CD14-positive monocyte (primary cell): ENCODE measurements around the gene RPL28. TPM values are rescaled to one million over a fixed set of nuclear protein-coding genes. Genes with fewer than 3 reads are reported as not detected.

Source experiments
- DNase-seq, 3 donors: peaks; one replicate each; pipeline ENCODE4 v3.0.0-alpha.2; 2011 to 2022
- H2AFZ ChIP-seq: 2 replicates; pipeline ENCODE4 v1.6.0; 2012; ENCODE audit warnings: mild to moderate bottlenecking, low read depth, low read length, inconsistent platforms; ENCODE audit not compliant: insufficient read depth, poor library complexity, severe bottlenecking
- H3K27ac ChIP-seq, 2 donors: 1 replicate in 1 of 2; 2 replicates in 1 of 2; pipeline ENCODE4 v1.5.1; 2012 to 2013; ENCODE audit warnings: low read length in 2 of 2, control low read depth in 1 of 2, inconsistent platforms in 1 of 2, low read depth in 1 of 2, mild to moderate bottlenecking in 1 of 2
- H3K27me3 ChIP-seq, 2 donors: one replicate each; pipeline versions ENCODE4 v1.6.0 to v1.6.1; 2011 to 2013; ENCODE audit warnings: low read length in 2 of 2; ENCODE audit not compliant: control insufficient read depth in 2 of 2, insufficient read depth in 2 of 2
- H3K36me3 ChIP-seq, 2 donors: replicated peaks in 1 of 2; 1 replicate in 1 of 2; 2 replicates in 1 of 2; pipeline versions ENCODE4 v1.5.1 to v1.6.1; 2012 to 2013; ENCODE audit warnings: low read length in 2 of 2, control low read depth in 1 of 2, inconsistent platforms in 1 of 2, mild to moderate bottlenecking in 1 of 2; ENCODE audit not compliant: insufficient read depth in 2 of 2, control insufficient read depth in 1 of 2
- H3K4me1 ChIP-seq, 2 donors: 1 replicate in 1 of 2; 2 replicates in 1 of 2; pipeline versions ENCODE4 v1.5.1 to v1.6.1; 2012 to 2013; ENCODE audit warnings: low read length in 2 of 2, control low read depth in 1 of 2, inconsistent platforms in 1 of 2, mild to moderate bottlenecking in 1 of 2, moderate library complexity in 1 of 2; ENCODE audit not compliant: insufficient read depth in 2 of 2, control insufficient read depth in 1 of 2
- H3K4me2 ChIP-seq: replicated peaks from 2 replicates; pipeline ENCODE3; 2012; ENCODE audit warnings: low read length, moderate library complexity, mild to moderate bottlenecking; ENCODE audit not compliant: poor library complexity, severe bottlenecking; ENCODE audit errors: extremely low read depth
- H3K4me3 ChIP-seq, 3 experiments: fragments of 200-600 bp in 1 of 3; sonication (generic) in 1 of 3; replicated peaks in 1 of 3; 1 replicate in 2 of 3; 2 replicates in 1 of 3; pipeline ENCODE4 v1.5.1; 2011 to 2013; ENCODE audit warnings: low read length in 3 of 3, mild to moderate bottlenecking in 3 of 3, control low read depth in 2 of 3, low read depth in 2 of 3, inconsistent platforms in 1 of 3, moderate library complexity in 1 of 3
- H3K79me2 ChIP-seq: 2 replicates; pipeline ENCODE4 v1.6.0; 2012; ENCODE audit warnings: mild to moderate bottlenecking, control low read depth, inconsistent platforms, low read length, moderate library complexity; ENCODE audit not compliant: insufficient read depth
- H3K9ac ChIP-seq: 2 replicates; pipeline ENCODE4 v1.6.0; 2017; ENCODE audit warnings: low read length, mild to moderate bottlenecking; ENCODE audit not compliant: insufficient read depth, poor library complexity, severe bottlenecking
- H3K9me3 ChIP-seq, 2 donors: replicated peaks in 1 of 2; 1 replicate in 1 of 2; 2 replicates in 1 of 2; pipeline versions ENCODE4 v1.5.1 to v1.6.1; 2012 to 2013; ENCODE audit warnings: low read length in 2 of 2, control low read depth in 1 of 2; ENCODE audit not compliant: control insufficient read depth in 1 of 2, insufficient read depth in 1 of 2
- H4K20me1 ChIP-seq: 2 replicates; pipeline ENCODE4 v1.6.0; 2012; ENCODE audit warnings: mild to moderate bottlenecking, low read length, control low read depth, moderate library complexity; ENCODE audit not compliant: insufficient read depth
- H3K27ac Mint-ChIP-seq, 7 donors: one replicate each; pipeline ENCODE4 v1.8.0; 2020; ENCODE audit warnings: mild to moderate bottlenecking in 7 of 7, mixed read lengths in 7 of 7, moderate library complexity in 6 of 7, inconsistent platforms in 2 of 7
- H3K27me3 Mint-ChIP-seq, 3 donors: one replicate each; pipeline ENCODE4 v1.8.0; 2021 to 2022; ENCODE audit warnings: low read depth in 3 of 3, mild to moderate bottlenecking in 3 of 3, mixed read lengths in 3 of 3, moderate library complexity in 3 of 3, inconsistent platforms in 1 of 3
- H3K36me3 Mint-ChIP-seq, 2 donors: one replicate each; pipeline ENCODE4 v1.8.0; 2020; ENCODE audit warnings: mixed read lengths in 2 of 2, inconsistent platforms in 1 of 2, mild to moderate bottlenecking in 1 of 2
- H3K4me1 Mint-ChIP-seq: one replicate; pipeline ENCODE4 v1.8.0; 2020; ENCODE audit warnings: mild to moderate bottlenecking, mixed read lengths
- H3K4me3 Mint-ChIP-seq, 2 donors: one replicate each; pipeline ENCODE4 v1.8.0; 2020; ENCODE audit warnings: mild to moderate bottlenecking in 2 of 2, mixed read lengths in 2 of 2, moderate library complexity in 1 of 2
- H3K9me3 Mint-ChIP-seq, 7 donors: one replicate each; pipeline ENCODE4 v1.8.0; 2020 to 2022; ENCODE audit warnings: mixed read lengths in 7 of 7, mild to moderate bottlenecking in 6 of 7, moderate library complexity in 6 of 7, inconsistent platforms in 2 of 7
- CTCF ChIP-seq: fragments of 200-600 bp; IDR thresholded peaks from one replicate; pipeline ENCODE4 v1.8.0; 2022; ENCODE audit warnings: antibody characterized with exemption, mild to moderate bottlenecking
- WGBS: methylation state at CpG from one replicate; pipeline ENCODE4 v1.1.5; 2013; ENCODE audit warnings: missing lambda C conversion rate; ENCODE audit not compliant: insufficient coverage; 5-methylcytosine and 5-hydroxymethylcytosine counted together
- intact Hi-C, 2 donors: fragments of 100-400 bp; cut with micrococcal nuclease; formaldehyde crosslinking; loops; one replicate each; pipeline versions ENCODE4 v1.15.0 to v1.15.1; 2023
- polyA plus RNA-seq, 3 donors: library from polyadenylated mRNA; depleted of rRNA in 1 of 3; unstranded in 2 of 3; stranded (reverse) in 1 of 3; fragments of 300-500 nt in 2 of 3; fragments of >200 nt in 1 of 3; fragmentation: Illumina TruSeq in 2 of 3; gene quantifications; 1 replicate in 2 of 3; 2 replicates in 1 of 3; pipeline ENCODE4 v1.2.3, GENCODE V29; 2012 to 2021

RPL28 gene
- polyA plus RNA-seq, 3 donors, result 199 to 3,862 (median 208) TPM

- peaks cover 2 to 5% of the 10 kb centered on the region in 2 donors for H3K9me3 ChIP-seq
- H3K4me3 ChIP-seq, result no peak overlapping the region
- H4K20me1 ChIP-seq, result no peaks in the 10 kb centered on the region
- H3K36me3 ChIP-seq, result no peaks in the 10 kb centered on the region
- H3K27ac ChIP-seq, result no peak overlapping the region
- H3K4me1 Mint-ChIP-seq, result peaks cover 5% of the 10 kb centered on the region
- no peak overlapping the region for H3K9ac ChIP-seq
- intact Hi-C loops, result no loop called here
- no peak overlapping the region for H3K4me3 Mint-ChIP-seq
- H2AFZ ChIP-seq, result no peak overlapping the region
- no peak for DNase-seq
- no peak overlapping the region for H3K4me2 ChIP-seq
- H3K27ac Mint-ChIP-seq, result no peak overlapping the region
- H3K79me2 ChIP-seq, result no peaks in the 10 kb centered on the region
- peaks cover 32 to 53% (median 46%) of the 10 kb centered on the region in 3 donors for H3K27me3 Mint-ChIP-seq
- H3K36me3 Mint-ChIP-seq, result peaks cover 0 to 4% of the 10 kb centered on the region in 2 donors
- peaks cover 28 to 38% of the 10 kb centered on the region in 2 donors for H3K27me3 ChIP-seq
- H3K4me1 ChIP-seq, result peaks cover 4 to 6% of the 10 kb centered on the region in 2 donors
- 80% methylated on average over 1 of the region's 3 CpGs for WGBS
- TF ChIP-seq CTCF, result no peak
- H3K9me3 Mint-ChIP-seq, result peaks cover 0 to 23% (median 6%) of the 10 kb centered on the region in 7 donors
Observed at GRCh38 chr19:55366790-55367189, 18.9 kb upstream of the RPL28 start.

- Histone ChIP-seq H2AFZ (no peak overlapping the region), H3K27me3 (peaks cover 32 to 51% of the 10 kb centered on the region in 2 donors), H3K9ac (no peak overlapping the region), H3K4me2 (no peak overlapping the region), H3K27ac (no peak overlapping the region), H3K9me3 (peaks cover 2 to 8% of the 10 kb centered on the region in 2 donors), H4K20me1 (no peaks in the 10 kb centered on the region), H3K4me1 (peaks cover 4 to 6% of the 10 kb centered on the region in 2 donors), H3K79me2 (no peaks in the 10 kb centered on the region), H3K4me3 (no peak overlapping the region), H3K36me3 (no peaks in the 10 kb centered on the region)
- H3K9me3 Mint-ChIP-seq, result peaks cover 0 to 24% (median 6%) of the 10 kb centered on the region in 7 donors
- TF ChIP-seq CTCF, result no peak
- H3K4me3 Mint-ChIP-seq, result peak overlapping the region in 1 of 2 donors; percentile 75
- H3K27me3 Mint-ChIP-seq, result peaks cover 44 to 65% (median 58%) of the 10 kb centered on the region in 3 donors
- no peak for DNase-seq
- WGBS, result 96% methylated on average over 16 of the region's 16 CpGs
- peaks cover 0 to 4% of the 10 kb centered on the region in 2 donors for H3K36me3 Mint-ChIP-seq
- intact Hi-C loops, result no loop called here
- no peak overlapping the region for H3K27ac Mint-ChIP-seq
- H3K4me1 Mint-ChIP-seq, result peaks cover 5% of the 10 kb centered on the region
Observed at GRCh38 chr19:55368106-55368505, 17.6 kb upstream of the RPL28 start.
